Right lobe of liver (tissue), 6 donors: ENCODE measurements around the gene LMBRD1. TPM values are rescaled to one million over a fixed set of nuclear protein-coding genes. Genes with fewer than 3 reads are reported as not detected.
A peak's percentile ranks its signal among the peaks of the same experiment; 100 is the strongest.

ENCODE experiments used
- ATAC-seq, 4 donors: fragments of 200-7000 bp; cut with Tn5 transposase; one replicate each; pipeline ENCODE4 v1.9.1; 2020; ENCODE audit warnings: mild to moderate bottlenecking in 4 of 4, moderate library complexity in 4 of 4
- DNase-seq, 3 donors: peaks; one replicate each; pipeline ENCODE4 v3.0.0-alpha.2; 2020
- H3K27ac ChIP-seq, 3 donors: fragments of 200-600 bp; one replicate each; pipeline ENCODE4 v1.8.0; 2022
- H3K27me3 ChIP-seq, 2 donors: fragments of 200-600 bp; one replicate each; pipeline ENCODE4 v1.8.0; 2022
- H3K36me3 ChIP-seq, 4 donors: fragments of 200-600 bp; sonication (generic) in 1 of 4; one replicate each; pipeline versions ENCODE4 v1.5.1 to v1.8.0; 2017 to 2022; ENCODE audit warnings: control low read depth in 1 of 4
- H3K4me1 ChIP-seq, 4 donors: fragments of 200-600 bp; sonication (generic) in 1 of 4; one replicate each; pipeline versions ENCODE4 v1.5.1 to v1.8.0; 2017 to 2022; ENCODE audit warnings: control low read depth in 1 of 4
- H3K4me3 ChIP-seq, 3 donors: fragments of 200-600 bp; one replicate each; pipeline ENCODE4 v1.8.0; 2022
- H3K9me3 ChIP-seq, 4 donors: fragments of 200-600 bp; sonication (generic) in 1 of 4; one replicate each; pipeline versions ENCODE4 v1.5.1 to v1.8.0; 2017 to 2022; ENCODE audit warnings: control low read depth in 1 of 4
- POLR2A ChIP-seq: fragments of 450-650 bp; IDR thresholded peaks from one replicate; pipeline ENCODE4 v1.6.1; 2017; ENCODE audit warnings: antibody characterized with exemption, mild to moderate bottlenecking
- WGBS: methylation state at CpG from one replicate; pipeline ENCODE4 v1.1.6; 2018; ENCODE audit warnings: low coverage, low lambda C conversion rate; ENCODE audit not compliant: insufficient coverage; ENCODE audit errors: missing lambda C conversion rate; 5-methylcytosine and 5-hydroxymethylcytosine counted together
- intact Hi-C, 2 donors: fragments of 100-400 bp; cut with DNase I; formaldehyde crosslinking; loops; one replicate each; pipeline versions ENCODE4 v1.11.2 to v1.14.1; 2022
- total RNA-seq, 6 experiments: library from RNA; depleted of rRNA in 2 of 6; stranded (reverse); fragments of >200 nt in 2 of 6; fragmentation: NEBNext Ultra II Directional in 3 of 6; extraction: Animal tissue kit (Norgen Biotek cat#: 25700) in 3 of 6; gene quantifications; one replicate each; pipeline versions ENCODE4 v1.1.0 to v1.2.4, GENCODE V29; 2016 to 2023
- TF ChIP-seq, protein P1 (sequence below), 4 donors: fragments of 200-600 bp in 3 of 4; fragments of 450-650 bp in 1 of 4; IDR thresholded peaks; one replicate each; pipeline versions ENCODE4 v1.5.1 to v1.8.0; 2016 to 2022; ENCODE audit warnings: antibody characterized with exemption in 4 of 4, mild to moderate bottlenecking in 2 of 4
- donor health status: DM: no; HTN: yes; CAD: no.
- donor health status: DM: no; HTN: no; CAD: no.
- donor health status: DM: no; HTN: no; CAD: no.
- donor health status: DM: no; HTN: yes; CAD: no.
- donor health status: DM: no; HTN: yes; CAD: no.

LMBRD1 gene
- total RNA-seq, 6 experiments from 2014 or later: 37.9 to 57.7 (median 50.2) TPM

DNA sequence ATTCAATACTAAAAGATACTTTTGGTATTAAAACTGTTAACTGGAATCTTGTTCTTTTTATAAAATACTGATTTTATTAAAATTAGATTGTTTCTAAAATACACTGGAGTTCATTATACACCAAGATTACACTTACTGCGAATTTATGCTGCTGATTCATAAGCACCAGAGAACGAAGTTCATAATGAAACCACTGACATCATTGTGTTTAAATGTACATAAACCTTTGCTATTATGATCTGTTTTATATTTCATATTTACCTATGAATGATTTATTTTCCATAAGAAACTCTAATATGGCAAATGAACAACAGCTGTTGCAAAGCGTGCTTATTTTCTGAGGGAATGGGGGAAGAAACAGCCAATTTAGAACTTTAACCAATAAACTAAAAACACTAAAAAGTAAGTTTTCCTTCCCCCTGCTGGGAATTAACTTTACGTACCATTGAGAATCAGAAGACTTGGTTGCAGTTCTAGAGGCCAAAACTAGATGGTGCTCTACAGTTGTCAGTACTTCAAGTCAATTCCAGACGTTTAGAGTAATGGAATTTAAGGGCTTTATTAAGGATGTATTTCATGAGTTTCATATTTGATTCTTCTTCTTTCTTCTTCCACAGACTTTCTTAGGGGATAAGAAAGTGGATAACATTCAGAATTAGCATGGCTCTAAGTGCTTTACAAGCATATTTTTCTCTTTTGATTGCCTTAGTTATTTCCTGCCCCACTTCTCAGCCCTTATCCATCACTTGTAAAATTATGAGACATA lies 38.8 kb upstream of the LMBRD1 start:
- 5% methylated on average over 5 of the region's 5 CpGs for WGBS
- DNase-seq (no peak), ATAC-seq (peak; percentile 92 to 99 (median 96))
- TF ChIP-seq POLR2A: no peak
- TF ChIP-seq, protein P1, sequence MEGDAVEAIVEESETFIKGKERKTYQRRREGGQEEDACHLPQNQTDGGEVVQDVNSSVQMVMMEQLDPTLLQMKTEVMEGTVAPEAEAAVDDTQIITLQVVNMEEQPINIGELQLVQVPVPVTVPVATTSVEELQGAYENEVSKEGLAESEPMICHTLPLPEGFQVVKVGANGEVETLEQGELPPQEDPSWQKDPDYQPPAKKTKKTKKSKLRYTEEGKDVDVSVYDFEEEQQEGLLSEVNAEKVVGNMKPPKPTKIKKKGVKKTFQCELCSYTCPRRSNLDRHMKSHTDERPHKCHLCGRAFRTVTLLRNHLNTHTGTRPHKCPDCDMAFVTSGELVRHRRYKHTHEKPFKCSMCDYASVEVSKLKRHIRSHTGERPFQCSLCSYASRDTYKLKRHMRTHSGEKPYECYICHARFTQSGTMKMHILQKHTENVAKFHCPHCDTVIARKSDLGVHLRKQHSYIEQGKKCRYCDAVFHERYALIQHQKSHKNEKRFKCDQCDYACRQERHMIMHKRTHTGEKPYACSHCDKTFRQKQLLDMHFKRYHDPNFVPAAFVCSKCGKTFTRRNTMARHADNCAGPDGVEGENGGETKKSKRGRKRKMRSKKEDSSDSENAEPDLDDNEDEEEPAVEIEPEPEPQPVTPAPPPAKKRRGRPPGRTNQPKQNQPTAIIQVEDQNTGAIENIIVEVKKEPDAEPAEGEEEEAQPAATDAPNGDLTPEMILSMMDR (IDR thresholded peaks at IDR 0.05): peak; percentile 73 to 85 (median 80)
- H3K27me3 ChIP-seq: no peaks in the 10 kb centered on the region
- H3K9me3 ChIP-seq: no peaks in the 10 kb centered on the region
- H3K36me3 ChIP-seq: no peaks in the 10 kb centered on the region
- no peak overlapping the region for H3K4me3 ChIP-seq
- H3K27ac ChIP-seq: no peak overlapping the region
- intact Hi-C loops: no loop called here
- no peaks in the 10 kb centered on the region for H3K4me1 ChIP-seq

- no peaks in the 10 kb centered on the region for H3K4me1 ChIP-seq
- intact Hi-C loops: no loop called here
- H3K27me3 ChIP-seq: no peaks in the 10 kb centered on the region
- H3K27ac ChIP-seq: no peak overlapping the region
- ATAC-seq: no peak
- no peaks in the 10 kb centered on the region for H3K9me3 ChIP-seq
- H3K4me3 ChIP-seq: no peak overlapping the region
- H3K36me3 ChIP-seq: no peaks in the 10 kb centered on the region
- no peak for DNase-seq
- no peak for TF ChIP-seq POLR2A
- TF ChIP-seq, protein P1 (IDR thresholded peaks at IDR 0.05): no peak
Measured at GRCh38 chr6:69832558-69832957, 35.7 kb upstream of the LMBRD1 start.

GRCh38 chr6:69827276-69827893 lies 30.6 kb upstream of the LMBRD1 start:
- intact Hi-C loops: no loop called here
- WGBS: 35% methylated on average over 2 of the region's 2 CpGs
- TF ChIP-seq POLR2A: no peak
- TF ChIP-seq, protein P1 (IDR thresholded peaks at IDR 0.05): no peak

GRCh38 chr6:69825904-69826303 lies 29.1 kb upstream of the LMBRD1 start:
- TF ChIP-seq, protein P1 (IDR thresholded peaks at IDR 0.05): no peak
- TF ChIP-seq POLR2A: no peak
- 29% methylated on average over 1 of the region's 1 CpG for WGBS
- H3K36me3 ChIP-seq: no peaks in the 10 kb centered on the region
- H3K9me3 ChIP-seq: no peaks in the 10 kb centered on the region
- peak overlapping the region in 1 of 3 donors; percentile 63 for H3K27ac ChIP-seq
- no peaks in the 10 kb centered on the region for H3K27me3 ChIP-seq
- DNase-seq: peak in 1 of 3 donors; percentile 68
- no peaks in the 10 kb centered on the region for H3K4me1 ChIP-seq
- peak overlapping the region; percentile 6 to 45 (median 30) for H3K4me3 ChIP-seq
- peak; percentile 99 to 100 (median 99) for ATAC-seq
- intact Hi-C loops: no loop called here

More at GRCh38 chr6:69827276-69827893, 30.6 kb upstream of the LMBRD1 start:
- Histone ChIP-seq H3K4me1 (no peaks in the 10 kb centered on the region), H3K36me3 (no peaks in the 10 kb centered on the region), H3K27me3 (no peaks in the 10 kb centered on the region), H3K27ac (no peak overlapping the region), H3K9me3 (no peaks in the 10 kb centered on the region), H3K4me3 (no peak overlapping the region)
- ATAC-seq (no peak), DNase-seq (no peak)
